GM19324 (cell line): Measurements from ENCODE around the gene EPB41.
"Not testable (repeated sequence)": the region's sequence is repeated elsewhere in the genome, so short reads cannot be mapped to it uniquely, and the experiment has no call there.

Experiments
- ATAC-seq: cut with Tn5 transposase; IDR thresholded peaks from one replicate; pipeline ENCODE4 v1.9.1; 2021; ENCODE audit warnings: mild to moderate bottlenecking, moderate library complexity; ENCODE audit not compliant: unreplicated experiment, low FRiP score

The EPB41 gene

GRCh38 chr1:29123053-29123886 is 208.9 kb downstream of the EPB41 start:
- ATAC-seq: no peak

DNA sequence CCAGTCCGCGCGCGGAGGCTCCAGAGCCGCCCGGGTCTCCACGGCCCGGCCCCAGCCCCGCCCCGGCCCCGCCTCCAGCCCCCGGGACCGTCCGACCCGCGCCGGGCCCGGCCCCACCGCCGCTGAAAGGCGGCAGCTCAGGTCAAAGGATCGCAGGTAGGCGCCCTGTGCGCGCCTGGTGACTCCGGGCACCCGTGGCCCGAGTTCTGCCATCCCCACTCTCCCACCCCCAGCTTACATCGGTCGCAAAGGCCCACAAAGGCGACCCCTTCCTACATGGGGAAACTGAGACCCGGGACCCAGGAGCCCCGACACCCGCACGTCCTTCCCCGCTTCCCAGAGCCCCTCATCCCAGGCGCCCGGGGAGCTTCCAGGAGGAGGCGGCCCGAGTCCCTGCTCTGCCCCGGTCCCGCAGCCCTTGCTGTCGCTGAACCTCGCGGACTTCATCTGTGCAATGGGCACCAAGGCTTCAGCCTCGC is 209.6 kb downstream of the EPB41 start, which contains the start of gene TMEM200B:
TMEM200B (minus strand) TSS at position 17 of the 479 bp plus-strand sequence. CDS start 2,075 bp downstream, outside the sequence.
- no peak for ATAC-seq

- ATAC-seq: no peak
Observed at GRCh38 chr1:29124366-29125236, 210.2 kb downstream of the EPB41 start.

DNA sequence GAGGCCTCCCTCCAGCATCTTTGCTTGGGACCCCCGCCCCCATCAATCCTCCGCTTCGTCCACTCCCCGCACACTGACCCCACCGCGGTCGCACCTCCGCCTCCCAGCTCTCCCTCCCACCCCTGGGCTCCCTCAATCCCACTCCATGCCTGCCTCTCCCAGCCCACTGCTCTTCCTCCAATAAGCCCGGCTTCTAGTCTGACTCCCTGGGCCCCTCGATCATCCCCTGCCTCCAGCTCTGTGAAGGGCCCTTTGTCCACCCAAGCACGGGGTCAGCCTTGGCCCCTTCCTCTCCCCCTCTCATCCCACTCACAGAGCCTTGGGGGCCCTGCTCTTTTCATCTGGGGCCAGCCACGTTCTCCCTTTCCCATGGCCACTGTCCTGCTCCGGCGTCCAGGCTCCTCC is 210.9 kb downstream of the EPB41 start:
- ATAC-seq: no peak

GRCh38 chr1:29125788-29126187 is 211.4 kb downstream of the EPB41 start:
- no peak for ATAC-seq

DNA sequence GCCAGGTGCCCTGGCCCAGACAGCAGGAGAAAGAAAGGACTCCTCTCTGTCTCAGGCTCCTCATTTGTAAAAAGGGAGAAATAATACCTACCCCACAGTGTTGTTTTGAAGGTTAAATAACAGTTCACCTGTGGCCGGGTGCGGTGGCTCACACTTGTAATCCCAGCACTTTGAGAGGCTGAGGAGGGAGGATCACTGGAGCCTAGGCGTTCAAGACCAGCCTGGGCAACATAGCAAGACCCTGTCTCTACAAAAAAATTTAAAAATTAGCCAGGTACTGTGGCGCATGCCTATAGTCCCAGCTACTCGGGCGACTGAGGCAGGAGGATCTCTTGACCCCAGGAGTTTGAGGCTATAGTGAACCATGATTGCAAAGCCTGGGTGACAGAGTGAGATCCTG is 211.8 kb downstream of the EPB41 start:
- no peak for ATAC-seq

DNA sequence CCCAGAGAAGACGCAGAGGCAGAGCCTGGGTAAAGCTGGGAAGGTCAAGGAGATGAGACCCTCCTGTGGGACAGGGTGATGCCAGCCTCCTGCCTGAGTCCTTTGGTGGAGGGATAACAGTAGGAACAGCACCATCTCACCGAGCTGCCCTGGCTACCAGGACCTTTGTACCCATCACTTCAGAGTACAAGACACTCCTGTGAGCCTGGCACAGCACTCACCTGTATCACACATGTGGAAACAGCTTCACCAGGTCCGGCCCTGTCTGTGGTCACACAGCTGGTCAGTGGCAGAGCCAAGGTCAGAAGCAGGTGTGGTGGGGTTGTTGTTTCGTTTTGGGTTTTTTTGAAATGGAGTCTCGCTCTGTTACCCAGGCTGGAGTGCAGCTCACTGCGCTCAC is 214.4 kb downstream of the EPB41 start:
- no peak for ATAC-seq

DNA sequence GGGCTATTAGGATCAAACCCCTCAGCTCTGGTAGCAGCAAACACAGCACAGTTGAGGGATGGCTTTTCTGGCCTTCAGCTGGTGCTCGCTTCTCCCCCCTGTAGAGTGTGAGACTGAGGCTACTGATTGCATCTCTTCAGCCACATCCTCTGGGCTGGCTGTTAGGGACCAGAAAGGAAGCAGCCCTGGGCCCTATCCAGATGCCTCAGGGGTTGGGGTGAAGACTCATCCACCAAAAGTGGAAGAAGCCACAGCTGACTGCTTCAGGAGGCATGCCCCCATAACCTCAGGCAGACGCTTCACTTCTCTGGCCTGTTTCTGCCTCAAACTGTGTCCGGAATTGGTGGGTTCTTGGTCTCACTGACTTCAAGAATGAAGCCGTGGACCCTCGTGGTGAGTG is 215.5 kb downstream of the EPB41 start:
- ATAC-seq: no peak

DNA sequence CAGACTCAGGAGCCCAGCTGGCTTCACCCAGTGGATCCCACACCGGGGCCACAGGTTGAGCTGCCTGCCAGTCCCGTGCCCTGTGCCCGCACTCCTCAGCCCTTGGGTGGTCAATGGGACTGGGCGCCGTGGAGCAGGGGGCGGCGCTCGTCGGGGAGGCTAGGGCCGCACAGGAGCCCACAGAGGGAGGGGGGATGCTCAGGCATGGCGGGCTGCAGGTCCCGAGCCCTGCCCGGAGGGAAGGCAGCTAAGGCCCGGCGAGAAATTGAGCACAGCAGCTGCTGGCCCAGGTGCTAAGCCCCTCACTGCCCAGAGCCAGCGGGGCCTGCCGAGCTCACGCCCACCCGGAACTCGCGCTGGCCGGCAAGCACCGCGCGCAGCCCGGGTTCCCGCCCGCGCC is 216.7 kb downstream of the EPB41 start:
- not testable (repeated sequence) for ATAC-seq

DNA sequence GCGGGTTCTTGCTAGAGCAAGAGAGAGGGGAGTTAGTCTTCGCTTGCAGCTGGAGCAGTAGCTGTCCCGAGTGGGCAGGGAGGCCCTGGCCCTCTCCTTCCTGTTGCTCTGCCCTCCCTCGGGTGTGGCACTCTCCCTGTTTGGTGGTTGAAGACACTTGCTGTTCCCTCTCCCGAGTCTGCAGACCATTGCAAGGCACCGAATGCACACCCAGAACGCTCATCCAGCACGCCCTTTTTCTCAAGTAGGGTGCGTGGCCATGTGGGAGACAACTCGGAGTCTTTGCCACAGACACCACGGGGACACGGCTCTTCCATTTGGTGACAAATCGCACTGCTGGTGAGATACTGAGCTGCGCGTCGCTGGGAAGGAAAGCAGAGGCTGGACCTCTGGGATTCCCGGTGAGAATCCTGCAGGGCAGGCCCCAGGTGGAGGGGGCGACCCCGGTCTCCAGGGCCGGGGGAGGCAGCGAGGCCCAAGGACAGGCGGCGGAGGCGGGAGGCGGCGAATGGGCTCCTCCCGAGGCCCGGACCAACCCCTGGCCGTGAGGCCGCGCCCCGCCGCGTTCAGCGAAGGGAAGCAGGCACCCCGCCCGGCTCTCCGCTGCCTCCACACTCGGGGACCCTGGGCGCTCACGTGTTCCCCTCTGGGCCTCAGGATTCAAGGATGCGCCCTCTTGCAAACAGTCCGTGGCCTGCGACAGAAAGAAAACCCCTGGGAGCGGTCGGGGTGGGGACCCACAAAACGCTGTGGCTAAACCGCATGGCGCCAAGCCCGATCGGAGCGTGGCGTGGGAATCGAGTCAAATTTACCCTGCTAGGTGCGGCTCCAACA is 219.7 kb downstream of the EPB41 start:
- ATAC-seq: no peak

- no peak for ATAC-seq
Observed at GRCh38 chr1:29134695-29135028, 220.3 kb downstream of the EPB41 start.

DNA sequence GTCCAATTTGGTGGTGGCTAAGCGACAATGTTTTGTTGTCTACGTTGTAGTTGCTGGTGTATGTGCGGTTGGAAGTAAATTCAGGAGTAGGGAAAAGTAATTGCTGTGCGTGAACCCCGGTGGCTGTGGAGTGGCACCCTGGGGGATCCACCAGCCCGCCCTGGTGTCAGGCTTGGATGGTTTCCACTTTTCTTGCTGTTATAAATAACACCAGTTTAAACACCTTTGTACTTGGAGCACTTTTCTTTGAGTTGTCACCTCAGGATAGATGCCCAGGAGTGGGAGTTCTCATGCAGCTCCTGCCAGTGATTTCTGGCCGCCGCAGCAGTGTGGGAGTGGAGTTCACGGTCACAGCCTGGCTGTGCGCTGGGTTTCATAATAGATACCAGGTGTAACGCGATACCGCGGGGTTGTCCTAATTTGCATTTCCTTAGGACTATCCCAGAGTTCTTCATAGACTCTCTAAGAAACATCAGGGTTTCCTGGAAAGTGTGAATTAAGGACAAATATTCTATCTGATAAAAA is 222.1 kb downstream of the EPB41 start:
- ATAC-seq: no peak

GRCh38 chr1:29142714-29143113 is 228.3 kb downstream of the EPB41 start:
- ATAC-seq: no peak

DNA sequence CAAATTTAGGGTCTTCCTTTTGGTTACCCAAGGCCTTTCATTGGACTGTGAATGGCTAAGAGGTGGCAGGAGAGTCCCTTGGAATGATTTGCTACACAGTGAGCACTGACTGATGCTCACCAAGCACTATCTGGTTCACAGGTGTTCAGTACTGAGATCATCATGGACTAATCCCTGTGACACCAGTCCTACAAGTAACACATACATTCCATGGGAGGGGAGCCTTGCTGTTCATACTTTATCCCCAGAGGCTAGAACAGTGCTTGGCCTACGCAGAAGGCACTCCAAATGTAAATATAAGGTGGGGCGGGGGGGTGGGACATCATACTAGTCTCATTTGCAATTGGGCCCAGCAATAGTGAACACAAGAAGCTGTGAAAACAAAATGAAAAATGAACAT is 229.8 kb downstream of the EPB41 start:
- ATAC-seq: no peak

DNA sequence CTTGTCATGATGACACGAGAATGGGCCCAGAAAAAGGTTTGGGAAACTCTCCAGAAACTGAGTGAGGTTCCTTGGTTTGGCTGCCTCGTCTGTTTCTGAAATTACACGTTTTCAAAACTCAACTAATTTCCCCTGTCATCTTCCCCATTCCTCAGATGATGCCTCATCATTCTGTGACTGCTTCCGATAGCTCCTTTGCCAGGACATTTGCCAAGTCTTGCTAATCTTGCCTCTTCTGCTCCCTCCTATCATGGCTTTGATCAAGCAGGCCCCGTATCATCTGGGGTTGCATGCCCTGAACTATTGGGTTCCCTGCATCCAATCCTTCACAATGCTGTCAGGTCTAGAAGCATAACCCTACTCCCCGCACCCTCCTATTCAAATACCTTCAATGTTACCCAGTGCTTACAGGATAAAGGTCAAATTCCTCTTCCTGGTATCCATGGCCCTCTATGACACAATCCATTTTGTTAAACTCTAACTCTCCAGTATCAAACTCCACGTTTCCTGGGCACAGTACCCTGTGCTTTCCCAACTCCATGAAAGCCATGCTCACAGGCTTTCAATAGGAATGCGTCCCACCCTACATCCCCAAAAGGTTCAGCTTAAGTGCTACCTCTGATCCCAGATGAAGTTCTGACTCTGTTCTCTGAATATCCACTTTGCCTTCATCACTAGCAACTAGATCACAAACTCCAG is 231.5 kb downstream of the EPB41 start:
- ATAC-seq: no peak

- no peak for ATAC-seq
Observed at GRCh38 chr1:29148656-29149491, 234.5 kb downstream of the EPB41 start.

DNA sequence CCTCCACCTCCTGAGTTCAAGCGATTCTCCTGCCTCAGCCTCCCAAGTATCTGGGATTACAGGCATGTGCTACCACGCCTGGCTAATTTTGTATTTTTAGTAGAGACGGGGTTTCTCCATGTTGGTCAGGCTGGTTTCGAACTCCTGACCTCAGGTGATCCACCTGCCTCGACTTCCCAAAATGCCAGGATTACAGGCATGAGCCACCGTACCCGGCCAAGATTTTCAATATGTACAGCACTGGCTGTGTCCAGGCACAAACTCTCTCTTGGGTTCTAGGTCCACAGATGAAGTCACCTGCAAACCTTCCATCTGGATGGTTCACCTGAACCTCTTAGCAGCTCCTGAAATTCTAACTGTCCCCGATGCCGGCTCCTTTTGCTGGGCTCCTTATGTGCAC is 236.0 kb downstream of the EPB41 start:
- ATAC-seq: not testable (repeated sequence)

- ATAC-seq: no peak
Observed at GRCh38 chr1:29152046-29152805, 237.9 kb downstream of the EPB41 start.
